IMR-90 (cell line): ENCODE results near the gene BEND2. TPM values are rescaled to one million over a fixed set of nuclear protein-coding genes. Genes with fewer than 3 reads are reported as not detected.

ENCODE experiments used
- ATAC-seq: fragments of 200-7000 bp; cut with Tn5 transposase; 2 replicates; pipeline ENCODE4 v1.9.1; 2020; ENCODE audit warnings: low read depth, mild to moderate bottlenecking, moderate library complexity
- BruUV-seq: library from RNA; stranded (reverse); fragments of 400-500 nt; replicated peaks from 2 replicates; lab custom pipeline; 2021; lab: Mats Ljungman, UMichigan
- CTCF ChIA-PET: fragments of 300-600 bp; formaldehyde crosslinking; extraction: SDS; loops from one replicate; lab custom pipeline; 2021; ENCODE audit warnings: antibody characterized with exemption; lab: Yijun Ruan, JAX
- POLR2A ChIA-PET: fragments of 300-600 bp; sonication (Branson Sonifier 250); formaldehyde crosslinking; loops from one replicate; lab custom pipeline; 2022; ENCODE audit warnings: antibody characterized with exemption; ENCODE audit not compliant: unreplicated experiment; lab: Charles Lee
- DNase-seq: peaks from one replicate; pipeline ENCODE4 v3.0.0; 2013
- H2AFZ ChIP-seq: replicated peaks from 2 replicates; pipeline ENCODE3; 2013; ENCODE audit warnings: low read length, mild to moderate bottlenecking; ENCODE audit not compliant: poor library complexity
- H2AK5ac ChIP-seq: 2 replicates; pipeline ENCODE4 v1.6.1; 2013; ENCODE audit warnings: low read depth, low read length, inconsistent platforms
- H2AK9ac ChIP-seq: replicated peaks from 2 replicates; pipeline ENCODE3; 2013; ENCODE audit warnings: mild to moderate bottlenecking, low read depth, low read length, moderate library complexity; ENCODE audit not compliant: poor library complexity
- H2BK120ac ChIP-seq: 2 replicates; pipeline ENCODE4 v1.6.1; 2013; ENCODE audit warnings: low read depth, low read length, inconsistent platforms
- H2BK15ac ChIP-seq: 3 replicates; pipeline ENCODE4 v1.6.1; 2013; ENCODE audit warnings: low read depth, low read length, inconsistent platforms
- H2BK20ac ChIP-seq: 2 replicates; pipeline ENCODE4 v1.6.1; 2013; ENCODE audit warnings: low read depth, mild to moderate bottlenecking, inconsistent platforms, low read length, moderate library complexity
- H2BK5ac ChIP-seq: 2 replicates; pipeline ENCODE4 v1.6.1; 2013; ENCODE audit warnings: mild to moderate bottlenecking, low read depth, low read length, inconsistent platforms; ENCODE audit not compliant: poor library complexity, severe bottlenecking
- H3K14ac ChIP-seq: replicated peaks from 2 replicates; pipeline ENCODE4 v1.6.1; 2013; ENCODE audit warnings: low read depth, low read length, inconsistent platforms
- H3K18ac ChIP-seq: 2 replicates; pipeline ENCODE4 v1.6.1; 2013; ENCODE audit warnings: low read depth, low read length, control low read depth
- H3K23ac ChIP-seq: 2 replicates; pipeline ENCODE4 v1.6.1; 2013; ENCODE audit warnings: low read depth, low read length, inconsistent platforms
- H3K27ac ChIP-seq: 2 replicates; pipeline ENCODE4 v1.5.1; 2013; ENCODE audit warnings: mild to moderate bottlenecking, control low read depth, low read length; ENCODE audit not compliant: insufficient read depth
- H3K27me3 ChIP-seq: 2 replicates; pipeline ENCODE4 v1.6.1; 2013; ENCODE audit warnings: low read length; ENCODE audit not compliant: control insufficient read depth, insufficient read depth
- H3K36me3 ChIP-seq: 2 replicates; pipeline ENCODE4 v1.6.1; 2013; ENCODE audit warnings: low read length, mixed read lengths; ENCODE audit not compliant: control insufficient read depth, insufficient read depth
- H3K4ac ChIP-seq: 2 replicates; pipeline ENCODE4 v1.6.1; 2013; ENCODE audit warnings: low read depth, low read length, inconsistent platforms
- H3K4me1 ChIP-seq: 2 replicates; pipeline ENCODE4 v1.6.1; 2013; ENCODE audit warnings: low read length, mixed read lengths; ENCODE audit not compliant: control insufficient read depth, insufficient read depth
- H3K4me2 ChIP-seq: 2 replicates; pipeline ENCODE4 v1.6.1; 2013; ENCODE audit warnings: low read depth, mild to moderate bottlenecking, control low read depth, low read length, moderate library complexity
- H3K4me3 ChIP-seq: 2 replicates; pipeline ENCODE4 v1.5.1; 2013; ENCODE audit warnings: low read depth, mild to moderate bottlenecking, control low read depth, low read length, moderate library complexity; ENCODE audit not compliant: insufficient read depth
- H3K56ac ChIP-seq: 2 replicates; pipeline ENCODE4 v1.6.1; 2013; ENCODE audit warnings: low read length, inconsistent platforms; ENCODE audit not compliant: insufficient read depth; ENCODE audit errors: extremely low read depth
- H3K79me1 ChIP-seq, 2 experiments: 2 replicates each; pipeline ENCODE4 v1.6.1; 2013; ENCODE audit warnings: low read length in 2 of 2, inconsistent platforms in 1 of 2, low read depth in 1 of 2
- H3K9ac ChIP-seq: 2 replicates; pipeline ENCODE4 v1.6.1; 2013; ENCODE audit warnings: low read depth, low read length, control low read depth
- H3K9me1 ChIP-seq: 2 replicates; pipeline ENCODE4 v1.6.1; 2013; ENCODE audit warnings: low read length, inconsistent platforms; ENCODE audit not compliant: insufficient read depth
- H3K9me3 ChIP-seq: 2 replicates; pipeline ENCODE4 v1.6.1; 2013; ENCODE audit warnings: low read length; ENCODE audit not compliant: control insufficient read depth, insufficient read depth
- H4K20me1 ChIP-seq: 2 replicates; pipeline ENCODE4 v1.6.1; 2013; ENCODE audit warnings: low read length, inconsistent platforms; ENCODE audit not compliant: insufficient read depth
- H4K5ac ChIP-seq: 2 replicates; pipeline ENCODE4 v1.6.1; 2013; ENCODE audit warnings: mild to moderate bottlenecking, low read depth, low read length, control low read depth
- H4K8ac ChIP-seq, 2 experiments: 2 replicates each; pipeline ENCODE4 v1.6.1; 2013; ENCODE audit warnings: low read depth in 2 of 2, low read length in 2 of 2, control low read depth in 1 of 2, inconsistent platforms in 1 of 2
- H4K91ac ChIP-seq: 2 replicates; pipeline ENCODE4 v1.6.1; 2013; ENCODE audit warnings: low read depth, low read length, inconsistent platforms; ENCODE audit not compliant: insufficient read depth
- MAFK ChIP-seq: IDR thresholded peaks from 2 replicates; pipeline ENCODE4 v1.6.1; 2012; ENCODE audit warnings: low read depth, low read length, improper control_type of control experiment
- MAZ ChIP-seq: IDR thresholded peaks from 2 replicates; pipeline ENCODE4 v1.6.1; 2012; ENCODE audit warnings: low read depth, mild to moderate bottlenecking, low read length, improper control_type of control experiment, moderate library complexity, borderline replicate concordance
- MXI1 ChIP-seq: IDR thresholded peaks from 2 replicates; pipeline ENCODE4 v1.6.1; 2012; ENCODE audit warnings: low read depth, mild to moderate bottlenecking, low read length, moderate library complexity, borderline replicate concordance
- NFE2L2 ChIP-seq: fragments of 150-350 bp; IDR thresholded peaks from 2 replicates; pipeline ENCODE4 v1.6.1; 2016; ENCODE audit warnings: low read depth, mild to moderate bottlenecking, low read length
- POLR2A ChIP-seq: IDR thresholded peaks from 2 replicates; pipeline ENCODE4 v1.6.1; 2012; ENCODE audit warnings: mild to moderate bottlenecking, low read depth, low read length
- RAD21 ChIP-seq: IDR thresholded peaks from 2 replicates; pipeline ENCODE4 v1.6.1; 2012; ENCODE audit warnings: low read length, improper control_type of control experiment
- RCOR1 ChIP-seq: IDR thresholded peaks from 2 replicates; pipeline ENCODE4 v1.6.1; 2012; ENCODE audit warnings: mild to moderate bottlenecking, low read length, improper control_type of control experiment; ENCODE audit not compliant: insufficient replicate concordance
- dilution Hi-C: fragments of 300-500 bp; cut with HindIII; formaldehyde crosslinking; loops from one replicate; pipeline ENCODE4 v1.14.3; 2018; ENCODE audit warnings: low sequenced_read_pairs; ENCODE audit not compliant: unreplicated experiment
- in situ Hi-C: fragments of 300-500 bp; cut with MboI; formaldehyde crosslinking; loops from 3 replicates; pipeline ENCODE4 v1.14.3; 2019; ENCODE audit warnings: low sequenced_read_pairs, inconsistent platforms, mixed read lengths
- intact Hi-C: fragments of 100-400 bp; cut with micrococcal nuclease; formaldehyde crosslinking; loops from 2 replicates; pipeline ENCODE4 v1.10.0; 2022
- polyA plus RNA-seq, 3 experiments: library from polyadenylated mRNA; depleted of rRNA; stranded (reverse); fragments of >200 nt; gene quantifications; 2 replicates each; pipeline ENCODE4 v1.2.3, GENCODE V29; 2012; ENCODE audit warnings: low replicate concordance in 1 of 3
- total RNA-seq: library from RNA; depleted of rRNA; stranded (reverse); fragments of >200 nt; gene quantifications from 2 replicates; pipeline ENCODE4 v1.2.3, GENCODE V29; 2012
- TF ChIP-seq, protein P1 (sequence below): fragments of 150-350 bp; IDR thresholded peaks from 2 replicates; pipeline ENCODE4 v1.6.1; 2016; ENCODE audit warnings: low read depth, mild to moderate bottlenecking, low read length, moderate library complexity, borderline replicate concordance
- TF ChIP-seq, protein P2 (sequence below): fragments of 150-350 bp; IDR thresholded peaks from 2 replicates; pipeline ENCODE4 v1.6.1; 2017; ENCODE audit warnings: mild to moderate bottlenecking, antibody characterized with exemption, low read length, low read depth

Gene BEND2
- total and polyA plus RNA-seq, 2 of the 4 experiments (the other 2 are of a cell fraction), result not detected

DNA sequence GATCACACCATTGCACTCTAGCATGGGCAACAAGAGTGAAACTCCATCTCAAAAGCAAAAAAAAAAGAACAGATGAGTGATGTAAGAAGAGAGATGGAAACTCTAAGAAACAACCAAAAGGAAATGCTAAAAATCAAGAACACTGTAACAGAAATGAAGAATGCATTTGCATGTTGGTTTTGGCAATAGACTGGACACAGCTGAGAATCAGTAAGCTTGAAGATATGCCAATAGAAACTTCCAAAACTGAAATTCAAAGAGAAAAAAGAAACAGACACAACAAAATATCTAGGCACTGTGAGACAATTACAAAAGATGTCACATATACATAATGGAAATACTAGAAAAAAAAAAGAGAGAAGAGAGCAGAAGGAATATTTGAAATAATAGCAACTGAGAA, 93.7 kb downstream of the BEND2 start:
- H3K18ac ChIP-seq, result no peak overlapping the region
- intact Hi-C loops (no loop called here), dilution Hi-C loops (no loop called here), in situ Hi-C loops (no loop called here)
- no peak overlapping the region for H3K14ac ChIP-seq
- ChIA-PET CTCF (no interaction called here), POLR2A (no interaction called here)
- H2AFZ ChIP-seq, result no peak overlapping the region
- H3K4ac ChIP-seq, result no peak overlapping the region
- no peak overlapping the region for H3K4me3 ChIP-seq
- H4K20me1 ChIP-seq, result no peaks in the 10 kb centered on the region
- H2BK20ac ChIP-seq, result no peak overlapping the region
- H3K27ac ChIP-seq, result no peak overlapping the region
- no peaks in the 10 kb centered on the region for H3K9me1 ChIP-seq
- H2AK5ac ChIP-seq, result no peak overlapping the region
- peaks cover 5% of the 10 kb centered on the region; the same call in 1 of the 2 replicates for H3K9me3 ChIP-seq
- H3K27me3 ChIP-seq, result no peaks in the 10 kb centered on the region
- no peak for TF ChIP-seq MAFK
- no peak for TF ChIP-seq POLR2A
- TF ChIP-seq MXI1, result no peak
- TF ChIP-seq RAD21, result no peak
- no peak for TF ChIP-seq RCOR1
- TF ChIP-seq MAZ, result no peak
- TF ChIP-seq, protein P1, sequence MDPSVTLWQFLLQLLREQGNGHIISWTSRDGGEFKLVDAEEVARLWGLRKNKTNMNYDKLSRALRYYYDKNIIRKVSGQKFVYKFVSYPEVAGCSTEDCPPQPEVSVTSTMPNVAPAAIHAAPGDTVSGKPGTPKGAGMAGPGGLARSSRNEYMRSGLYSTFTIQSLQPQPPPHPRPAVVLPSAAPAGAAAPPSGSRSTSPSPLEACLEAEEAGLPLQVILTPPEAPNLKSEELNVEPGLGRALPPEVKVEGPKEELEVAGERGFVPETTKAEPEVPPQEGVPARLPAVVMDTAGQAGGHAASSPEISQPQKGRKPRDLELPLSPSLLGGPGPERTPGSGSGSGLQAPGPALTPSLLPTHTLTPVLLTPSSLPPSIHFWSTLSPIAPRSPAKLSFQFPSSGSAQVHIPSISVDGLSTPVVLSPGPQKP, result no peak
- no peak for TF ChIP-seq NFE2L2
- TF ChIP-seq, protein P2, sequence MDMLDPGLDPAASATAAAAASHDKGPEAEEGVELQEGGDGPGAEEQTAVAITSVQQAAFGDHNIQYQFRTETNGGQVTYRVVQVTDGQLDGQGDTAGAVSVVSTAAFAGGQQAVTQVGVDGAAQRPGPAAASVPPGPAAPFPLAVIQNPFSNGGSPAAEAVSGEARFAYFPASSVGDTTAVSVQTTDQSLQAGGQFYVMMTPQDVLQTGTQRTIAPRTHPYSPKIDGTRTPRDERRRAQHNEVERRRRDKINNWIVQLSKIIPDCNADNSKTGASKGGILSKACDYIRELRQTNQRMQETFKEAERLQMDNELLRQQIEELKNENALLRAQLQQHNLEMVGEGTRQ, result no peak
- no TSS peak for BruUV-seq
- no peak overlapping the region for H4K8ac ChIP-seq
- no peak overlapping the region for H3K4me2 ChIP-seq
- no peak overlapping the region for H2BK15ac ChIP-seq
- no peaks in the 10 kb centered on the region for H3K79me1 ChIP-seq
- H3K36me3 ChIP-seq, result no peaks in the 10 kb centered on the region
- DNase-seq (no peak), ATAC-seq (no peak)
- no peaks in the 10 kb centered on the region for H3K4me1 ChIP-seq
- H3K9ac ChIP-seq, result no peak overlapping the region
- H3K23ac ChIP-seq, result no peak overlapping the region
- H4K91ac ChIP-seq, result no peak overlapping the region
- H2BK120ac ChIP-seq, result no peak overlapping the region
- H3K56ac ChIP-seq, result no peak overlapping the region
- H4K5ac ChIP-seq, result no peak overlapping the region
- H2BK5ac ChIP-seq, result no peak overlapping the region
- H2AK9ac ChIP-seq, result no peak overlapping the region
